Esophagus (tissue), 2 donors: Measurements from ENCODE around the gene VEPH1. TPM values are rescaled to one million over a fixed set of nuclear protein-coding genes. Genes with fewer than 3 reads are reported as not detected.

ENCODE experiments used
- H3K27ac ChIP-seq, 2 donors: one replicate each; pipeline ENCODE4 v1.5.1; 2013; ENCODE audit warnings: low read depth in 2 of 2, mild to moderate bottlenecking in 2 of 2, inconsistent platforms in 1 of 2, low read length in 1 of 2, moderate library complexity in 1 of 2
- H3K27me3 ChIP-seq, 2 donors: one replicate each; pipeline ENCODE4 v1.6.1; 2013; ENCODE audit warnings: low read length in 2 of 2, control low read depth in 1 of 2, mild to moderate bottlenecking in 1 of 2; ENCODE audit not compliant: insufficient read depth in 2 of 2, control insufficient read depth in 1 of 2
- H3K36me3 ChIP-seq, 2 donors: one replicate each; pipeline ENCODE4 v1.6.1; 2013; ENCODE audit warnings: low read length in 1 of 2; ENCODE audit not compliant: control insufficient read depth in 2 of 2, insufficient read depth in 2 of 2
- H3K4me1 ChIP-seq, 2 donors: one replicate each; pipeline ENCODE4 v1.6.1; 2013; ENCODE audit warnings: low read length in 1 of 2; ENCODE audit not compliant: control insufficient read depth in 2 of 2, insufficient read depth in 2 of 2
- H3K4me3 ChIP-seq, 2 donors: one replicate each; pipeline ENCODE4 v1.5.1; 2013; ENCODE audit warnings: low read length in 2 of 2, mild to moderate bottlenecking in 2 of 2, low read depth in 1 of 2, moderate library complexity in 1 of 2
- H3K9me3 ChIP-seq, 2 donors: one replicate each; pipeline ENCODE4 v1.6.1; 2013; ENCODE audit warnings: mild to moderate bottlenecking in 2 of 2, low read depth in 1 of 2, low read length in 1 of 2, moderate library complexity in 1 of 2; ENCODE audit not compliant: control insufficient read depth in 2 of 2, insufficient read depth in 1 of 2
- WGBS, 2 donors: extraction: QIAGEN DNeasy Blood & Tissue Kit; methylation state at CpG; one replicate each; pipeline ENCODE4 v1.1.7; 2013; 5-methylcytosine and 5-hydroxymethylcytosine counted together
- polyA plus RNA-seq, 2 donors: library from polyadenylated mRNA; stranded (reverse); fragments of 200-250 nt; gene quantifications; one replicate each; pipeline ENCODE4 v1.2.3, GENCODE V29; 2013
- donor health status: healthy with polysubstance abuse.
- donor health status: Bipolar disorder and iron deficiency.

The VEPH1 gene
- polyA plus RNA-seq: under 1 TPM; 0.07 to 0.08 TPM

- WGBS, 2 donors: 78 to 81% methylated on average over 7 of the region's 7 CpGs
- Histone ChIP-seq H3K9me3 (no peaks in the 10 kb centered on the region), H3K4me1 (peaks cover 0 to 2% of the 10 kb centered on the region in 2 donors), H3K27me3 (no peaks in the 10 kb centered on the region), H3K27ac (no peak within 1 kb of the TSS), H3K4me3 (no peak within 1 kb of the TSS), H3K36me3 (no peaks in the 10 kb centered on the region)
Observed at GRCh38 chr3:157502916-157503595, at the start of gene VEPH1. TSS of gene VEPH1 (minus strand) at chr3:157503416. CDS start at chr3:157495349, 8,067 bp downstream.

GRCh38 chr3:157551961-157552360 lies 48.7 kb upstream of the VEPH1 start:
- Histone ChIP-seq H3K9me3 (no peaks in the 10 kb centered on the region), H3K4me1 (no peaks in the 10 kb centered on the region), H3K4me3 (no peak overlapping the region), H3K36me3 (no peaks in the 10 kb centered on the region), H3K27me3 (no peaks in the 10 kb centered on the region), H3K27ac (no peak overlapping the region)
- 50 to 81% methylated on average over 1 of the region's 1 CpG for WGBS, 2 donors

GRCh38 chr3:157549498-157549897 lies 46.3 kb upstream of the VEPH1 start:
- no peaks in the 10 kb centered on the region for H3K9me3 ChIP-seq
- WGBS, 2 donors: 91 to 95% methylated on average over 2 of the region's 2 CpGs
- H3K36me3 ChIP-seq: no peaks in the 10 kb centered on the region
- no peak overlapping the region for H3K27ac ChIP-seq
- no peaks in the 10 kb centered on the region for H3K4me1 ChIP-seq
- H3K4me3 ChIP-seq: no peak overlapping the region
- H3K27me3 ChIP-seq: no peaks in the 10 kb centered on the region

GRCh38 chr3:157544501-157545130 lies 41.4 kb upstream of the VEPH1 start:
- Histone ChIP-seq H3K27ac (no peak overlapping the region), H3K36me3 (no peaks in the 10 kb centered on the region), H3K4me3 (no peak overlapping the region), H3K27me3 (no peaks in the 10 kb centered on the region), H3K9me3 (peaks cover 3 to 8% of the 10 kb centered on the region in 2 donors), H3K4me1 (peaks cover 3 to 7% of the 10 kb centered on the region in 2 donors)
- 71 to 72% methylated on average over 4 of the region's 4 CpGs for WGBS, 2 donors

- Histone ChIP-seq H3K27me3 (no peaks in the 10 kb centered on the region), H3K36me3 (no peaks in the 10 kb centered on the region), H3K9me3 (peaks cover 3 to 8% of the 10 kb centered on the region in 2 donors), H3K4me1 (peaks cover 3 to 7% of the 10 kb centered on the region in 2 donors), H3K27ac (no peak overlapping the region), H3K4me3 (peak overlapping the region; percentile 28 to 40)
- WGBS, 2 donors: 68 to 69% methylated on average over 13 of the region's 13 CpGs
Observed at GRCh38 chr3:157543501-157544035, 40.4 kb upstream of the VEPH1 start.

GRCh38 chr3:157542711-157543500 lies 39.7 kb upstream of the VEPH1 start:
- 7 to 10% methylated on average over 50 of the region's 50 CpGs for WGBS, 2 donors
- Histone ChIP-seq H3K4me3 (peak overlapping the region; percentile 28 to 40), H3K36me3 (no peaks in the 10 kb centered on the region), H3K4me1 (peaks cover 3 to 7% of the 10 kb centered on the region in 2 donors), H3K27me3 (no peaks in the 10 kb centered on the region), H3K9me3 (peaks cover 3 to 8% of the 10 kb centered on the region in 2 donors), H3K27ac (no peak overlapping the region)

GRCh38 chr3:157541506-157542236 lies 38.5 kb upstream of the VEPH1 start:
- H3K9me3 ChIP-seq: peaks cover 3 to 8% of the 10 kb centered on the region in 2 donors
- 57 to 72% methylated on average over 6 of the region's 6 CpGs for WGBS, 2 donors
- H3K4me3 ChIP-seq: no peak overlapping the region
- peaks cover 3 to 7% of the 10 kb centered on the region in 2 donors for H3K4me1 ChIP-seq
- no peak overlapping the region for H3K27ac ChIP-seq
- H3K27me3 ChIP-seq: no peaks in the 10 kb centered on the region
- H3K36me3 ChIP-seq: no peaks in the 10 kb centered on the region

- H3K36me3 ChIP-seq: no peaks in the 10 kb centered on the region
- H3K9me3 ChIP-seq: peaks cover 3 to 8% of the 10 kb centered on the region in 2 donors
- WGBS, 2 donors: 54 to 65% methylated on average over 3 of the region's 3 CpGs
- peaks cover 3 to 7% of the 10 kb centered on the region in 2 donors for H3K4me1 ChIP-seq
- H3K27me3 ChIP-seq: no peaks in the 10 kb centered on the region
- no peak overlapping the region for H3K4me3 ChIP-seq
- H3K27ac ChIP-seq: no peak overlapping the region
Observed at GRCh38 chr3:157540656-157541055, 37.4 kb upstream of the VEPH1 start.

- Histone ChIP-seq H3K27ac (no peak overlapping the region), H3K27me3 (no peaks in the 10 kb centered on the region), H3K36me3 (no peaks in the 10 kb centered on the region), H3K4me3 (no peak overlapping the region), H3K9me3 (no peaks in the 10 kb centered on the region), H3K4me1 (no peaks in the 10 kb centered on the region)
- WGBS, 2 donors: 93 to 96% methylated on average over 3 of the region's 3 CpGs
Observed at GRCh38 chr3:157535667-157536066, 32.5 kb upstream of the VEPH1 start.
